ENCODE data around the gene EFCAB6. TPM values are rescaled to one million over a fixed set of nuclear protein-coding genes. Genes with fewer than 3 reads are reported as not detected.

Gene EFCAB6, protein sequence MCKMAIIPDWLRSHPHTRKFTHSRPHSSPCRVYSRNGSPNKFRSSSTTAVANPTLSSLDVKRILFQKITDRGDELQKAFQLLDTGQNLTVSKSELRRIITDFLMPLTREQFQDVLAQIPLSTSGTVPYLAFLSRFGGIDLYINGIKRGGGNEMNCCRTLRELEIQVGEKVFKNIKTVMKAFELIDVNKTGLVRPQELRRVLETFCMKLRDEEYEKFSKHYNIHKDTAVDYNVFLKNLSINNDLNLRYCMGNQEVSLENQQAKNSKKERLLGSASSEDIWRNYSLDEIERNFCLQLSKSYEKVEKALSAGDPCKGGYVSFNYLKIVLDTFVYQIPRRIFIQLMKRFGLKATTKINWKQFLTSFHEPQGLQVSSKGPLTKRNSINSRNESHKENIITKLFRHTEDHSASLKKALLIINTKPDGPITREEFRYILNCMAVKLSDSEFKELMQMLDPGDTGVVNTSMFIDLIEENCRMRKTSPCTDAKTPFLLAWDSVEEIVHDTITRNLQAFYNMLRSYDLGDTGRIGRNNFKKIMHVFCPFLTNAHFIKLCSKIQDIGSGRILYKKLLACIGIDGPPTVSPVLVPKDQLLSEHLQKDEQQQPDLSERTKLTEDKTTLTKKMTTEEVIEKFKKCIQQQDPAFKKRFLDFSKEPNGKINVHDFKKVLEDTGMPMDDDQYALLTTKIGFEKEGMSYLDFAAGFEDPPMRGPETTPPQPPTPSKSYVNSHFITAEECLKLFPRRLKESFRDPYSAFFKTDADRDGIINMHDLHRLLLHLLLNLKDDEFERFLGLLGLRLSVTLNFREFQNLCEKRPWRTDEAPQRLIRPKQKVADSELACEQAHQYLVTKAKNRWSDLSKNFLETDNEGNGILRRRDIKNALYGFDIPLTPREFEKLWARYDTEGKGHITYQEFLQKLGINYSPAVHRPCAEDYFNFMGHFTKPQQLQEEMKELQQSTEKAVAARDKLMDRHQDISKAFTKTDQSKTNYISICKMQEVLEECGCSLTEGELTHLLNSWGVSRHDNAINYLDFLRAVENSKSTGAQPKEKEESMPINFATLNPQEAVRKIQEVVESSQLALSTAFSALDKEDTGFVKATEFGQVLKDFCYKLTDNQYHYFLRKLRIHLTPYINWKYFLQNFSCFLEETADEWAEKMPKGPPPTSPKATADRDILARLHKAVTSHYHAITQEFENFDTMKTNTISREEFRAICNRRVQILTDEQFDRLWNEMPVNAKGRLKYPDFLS (N-terminal part only)
- 1 to 10 TPM in 2 of 6 experiments, under 1 TPM in 4; 0.29 to 1.5 (median 0.93) TPM for total RNA-seq
- long read RNA-seq, result 0 reads

DNA sequence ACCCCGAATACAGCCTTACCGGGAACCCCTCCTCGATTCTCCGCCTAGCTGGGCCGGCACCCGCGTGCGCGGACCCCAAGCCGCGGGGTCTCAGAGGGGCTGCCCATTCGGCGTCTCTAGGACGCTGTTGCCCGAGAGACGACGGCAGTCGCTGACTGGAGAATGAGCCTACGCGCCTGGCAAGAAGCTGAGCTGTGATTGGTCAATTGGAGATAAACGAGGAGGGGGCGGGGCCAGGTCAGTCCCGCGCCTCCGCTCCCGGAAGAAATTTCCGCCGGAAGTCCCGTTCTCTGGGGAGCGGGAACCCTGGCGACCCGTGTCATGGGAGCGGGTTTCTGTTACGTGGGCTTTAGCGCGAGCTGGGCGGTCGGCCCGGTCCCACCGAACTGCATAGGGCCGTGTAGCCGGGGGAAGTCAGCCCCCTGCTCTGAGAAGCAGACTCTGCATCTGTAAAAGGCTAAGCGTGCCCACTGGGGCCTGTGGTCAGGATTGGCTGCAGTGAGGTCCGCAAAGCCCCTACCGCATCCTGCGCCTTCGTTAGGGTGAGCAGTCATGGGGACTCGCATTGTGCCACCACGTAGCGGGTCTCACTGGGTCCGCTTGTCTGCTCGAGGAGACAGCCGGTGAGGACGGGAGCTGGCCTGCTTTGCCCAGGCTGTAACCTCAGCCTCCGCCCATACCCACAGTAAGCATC is at the start of gene EFCAB6:
EFCAB6 (minus strand) TSS at position 157 of the 694 bp plus-strand sequence. CDS start 29,987 bp downstream, outside the sequence.
- no CpG with 5 or more reads among the region's 55 CpGs for WGBS (ENCODE audit: insufficient coverage, low coverage, low lambda C conversion rate, missing lambda C conversion rate)
- Histone ChIP-seq H3K4me1 (peaks cover 0 to 12% (median 2%) of the 10 kb centered on the region in 4 donors), H3K9me3 (no peaks in the 10 kb centered on the region), H3K27me3 (no peaks in the 10 kb centered on the region), H3K27ac (peak within 1 kb of the TSS; percentile 63 to 69 (median 66)), H3K36me3 (no peaks in the 10 kb centered on the region), H3K4me3 (peak within 1 kb of the TSS; percentile 78 to 91 (median 87))
- intact Hi-C loops (cut with DNase I), result no loop called here
- ATAC-seq (peak; percentile 96 to 99 (median 98)), DNase-seq (peak; percentile 90 to 94 (median 92))
- peak; percentile 70 for TF ChIP-seq POLR2A (IDR thresholded peaks at IDR 0.05)
- TF ChIP-seq, protein P1, sequence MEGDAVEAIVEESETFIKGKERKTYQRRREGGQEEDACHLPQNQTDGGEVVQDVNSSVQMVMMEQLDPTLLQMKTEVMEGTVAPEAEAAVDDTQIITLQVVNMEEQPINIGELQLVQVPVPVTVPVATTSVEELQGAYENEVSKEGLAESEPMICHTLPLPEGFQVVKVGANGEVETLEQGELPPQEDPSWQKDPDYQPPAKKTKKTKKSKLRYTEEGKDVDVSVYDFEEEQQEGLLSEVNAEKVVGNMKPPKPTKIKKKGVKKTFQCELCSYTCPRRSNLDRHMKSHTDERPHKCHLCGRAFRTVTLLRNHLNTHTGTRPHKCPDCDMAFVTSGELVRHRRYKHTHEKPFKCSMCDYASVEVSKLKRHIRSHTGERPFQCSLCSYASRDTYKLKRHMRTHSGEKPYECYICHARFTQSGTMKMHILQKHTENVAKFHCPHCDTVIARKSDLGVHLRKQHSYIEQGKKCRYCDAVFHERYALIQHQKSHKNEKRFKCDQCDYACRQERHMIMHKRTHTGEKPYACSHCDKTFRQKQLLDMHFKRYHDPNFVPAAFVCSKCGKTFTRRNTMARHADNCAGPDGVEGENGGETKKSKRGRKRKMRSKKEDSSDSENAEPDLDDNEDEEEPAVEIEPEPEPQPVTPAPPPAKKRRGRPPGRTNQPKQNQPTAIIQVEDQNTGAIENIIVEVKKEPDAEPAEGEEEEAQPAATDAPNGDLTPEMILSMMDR (IDR thresholded peaks at IDR 0.05), result no peak

DNA sequence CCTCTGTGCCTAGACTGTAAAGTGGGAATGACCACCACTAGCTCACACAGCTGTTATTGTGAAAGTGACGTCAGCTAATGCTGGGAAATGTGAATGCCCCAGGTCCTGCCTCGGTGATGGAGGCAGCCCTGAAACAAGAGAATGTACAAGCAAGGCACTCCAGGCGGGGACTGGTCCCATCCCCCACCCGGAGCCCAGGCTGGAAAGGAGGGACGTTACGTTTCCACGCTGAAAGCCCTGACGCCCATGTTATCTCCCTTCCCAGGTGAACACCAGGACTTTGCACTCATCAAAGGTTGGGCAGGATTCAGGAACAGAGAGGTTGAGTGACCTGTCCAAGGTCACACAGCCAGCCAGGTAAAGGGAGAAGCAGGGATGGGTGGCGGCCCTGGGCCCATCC is 49.4 kb upstream of the EFCAB6 start:
- H3K36me3 ChIP-seq, result no peaks in the 10 kb centered on the region
- ATAC-seq (peak in 1 of 4 donors; percentile 64), DNase-seq (peak in 1 of 3 donors; percentile 27)
- H3K9me3 ChIP-seq, result no peaks in the 10 kb centered on the region
- WGBS (ENCODE audit: insufficient coverage, low coverage, low lambda C conversion rate, missing lambda C conversion rate), result 19% methylated on average over 4 of the region's 9 CpGs
- no peak overlapping the region for H3K27ac ChIP-seq
- TF ChIP-seq POLR2A (IDR thresholded peaks at IDR 0.05), result no peak
- TF ChIP-seq, protein P1 (IDR thresholded peaks at IDR 0.05), result no peak
- peaks cover 0 to 5% (median 0%) of the 10 kb centered on the region in 4 donors for H3K4me1 ChIP-seq
- intact Hi-C loops (cut with DNase I), result no loop called here
- H3K27me3 ChIP-seq, result peaks cover 0 to 15% of the 10 kb centered on the region in 2 donors
- H3K4me3 ChIP-seq, result no peak overlapping the region

DNA sequence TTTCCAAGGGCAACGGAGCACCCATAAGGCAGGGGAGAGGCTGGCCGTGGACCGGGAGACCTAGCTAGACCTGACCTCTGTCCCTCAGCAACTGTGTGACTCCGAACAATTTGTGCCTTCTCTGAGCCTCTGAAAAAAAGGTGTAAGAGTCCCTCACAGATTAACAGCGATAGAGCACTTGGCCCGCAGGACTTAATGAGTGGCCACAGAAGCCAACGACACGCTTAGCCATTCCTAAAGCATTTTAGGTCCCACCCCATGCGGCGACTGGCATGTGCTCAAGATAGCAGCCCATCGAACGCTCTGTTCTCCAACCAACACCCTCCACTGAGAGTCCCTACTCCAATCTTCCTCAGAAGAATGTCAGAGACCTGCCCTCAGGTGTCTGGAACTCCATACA is 48.7 kb upstream of the EFCAB6 start:
- Histone ChIP-seq H3K36me3 (no peaks in the 10 kb centered on the region), H3K4me3 (no peak overlapping the region), H3K27ac (no peak overlapping the region), H3K4me1 (peaks cover 0 to 5% (median 0%) of the 10 kb centered on the region in 4 donors), H3K9me3 (no peaks in the 10 kb centered on the region), H3K27me3 (peaks cover 0 to 15% of the 10 kb centered on the region in 2 donors)
- ATAC-seq (no peak), DNase-seq (peak in 1 of 3 donors; percentile 28)
- TF ChIP-seq POLR2A (IDR thresholded peaks at IDR 0.05), result no peak
- intact Hi-C loops (cut with DNase I), result no loop called here
- 87% methylated on average over 3 of the region's 12 CpGs for WGBS (ENCODE audit: insufficient coverage, low coverage, low lambda C conversion rate, missing lambda C conversion rate)

DNA sequence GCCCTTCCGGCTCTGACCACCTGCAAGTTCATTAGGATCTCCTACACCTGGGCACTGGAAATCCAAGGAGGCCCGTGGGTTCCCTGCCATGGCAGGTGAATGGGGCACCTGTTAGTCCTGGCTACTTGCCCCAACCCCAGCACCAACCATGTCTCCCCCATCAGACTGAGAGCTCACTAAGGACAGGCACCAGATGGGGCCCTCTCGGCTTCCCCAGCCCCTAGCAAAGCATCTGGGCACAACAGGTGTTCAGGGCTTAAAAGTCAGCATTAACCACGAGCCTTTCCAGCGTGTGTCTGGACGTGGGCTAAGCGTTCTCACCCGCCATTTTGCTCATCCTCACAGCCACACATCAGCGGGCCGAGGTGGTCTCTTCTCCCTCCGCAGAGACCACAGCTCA is 48.0 kb upstream of the EFCAB6 start:
- Histone ChIP-seq H3K9me3 (no peaks in the 10 kb centered on the region), H3K36me3 (no peaks in the 10 kb centered on the region), H3K27ac (no peak overlapping the region), H3K4me1 (peaks cover 0 to 5% (median 0%) of the 10 kb centered on the region in 4 donors), H3K27me3 (peaks cover 0 to 15% of the 10 kb centered on the region in 2 donors), H3K4me3 (no peak overlapping the region)
- peak in 1 of 3 donors; percentile 16 for DNase-seq
- TF ChIP-seq POLR2A (IDR thresholded peaks at IDR 0.05), result no peak
- TF ChIP-seq, protein P1 (IDR thresholded peaks at IDR 0.05), result no peak
- 83% methylated on average over 5 of the region's 11 CpGs for WGBS (ENCODE audit: insufficient coverage, low coverage, low lambda C conversion rate, missing lambda C conversion rate)
- intact Hi-C loops (cut with DNase I), result no loop called here
- ATAC-seq, result no peak

Data from right lobe of liver (tissue), 6 donors.